B cell (primary cell): ENCODE results near the gene SEC16A. TPM values are rescaled to one million over a fixed set of nuclear protein-coding genes. Genes with fewer than 3 reads are reported as not detected.

Experiments
- ATAC-seq: fragments of 200-7000 bp; cut with Tn5 transposase; one replicate; pipeline ENCODE4 v1.10.0; 2021; ENCODE audit warnings: low read depth, mild to moderate bottlenecking, moderate number of reproducible peaks, moderate library complexity
- CTCF ChIA-PET: fragments of 350-600 bp; sonication (Branson Sonifier 250); formaldehyde crosslinking; loops from one replicate; lab custom pipeline; 2021; ENCODE audit warnings: antibody characterized with exemption, inconsistent platforms; lab: Charles Lee
- POLR2A ChIA-PET: fragments of 350-600 bp; sonication (Branson Sonifier 250); formaldehyde crosslinking; loops from one replicate; lab custom pipeline; 2021; ENCODE audit warnings: antibody characterized with exemption; lab: Charles Lee
- DNase-seq: peaks from one replicate; pipeline ENCODE4 v3.0.0; 2013
- H2AFZ ChIP-seq: 2 replicates; pipeline ENCODE4 v1.6.1; 2012; ENCODE audit warnings: mild to moderate bottlenecking, low read depth, low read length; ENCODE audit not compliant: insufficient read depth, poor library complexity, severe bottlenecking
- H3K27ac ChIP-seq, 2 donors: 1 replicate in 1 of 2; 2 replicates in 1 of 2; pipeline ENCODE4 v1.5.1; 2012 to 2013; ENCODE audit warnings: low read length in 2 of 2, mild to moderate bottlenecking in 2 of 2, moderate library complexity in 1 of 2
- H3K27me3 ChIP-seq, 4 experiments: fragments of 200-600 bp in 1 of 4; sonication (generic) in 1 of 4; replicated peaks in 1 of 4; 1 replicate in 2 of 4; 2 replicates in 2 of 4; pipeline versions ENCODE4 v1.6.1 to v1.7.0; 2013 to 2016; ENCODE audit warnings: low read length in 3 of 4, mild to moderate bottlenecking in 2 of 4, mixed read lengths in 1 of 4, moderate library complexity in 1 of 4; ENCODE audit not compliant: insufficient read depth in 4 of 4, control insufficient read depth in 3 of 4; ENCODE audit errors: control extremely low read depth in 1 of 4
- H3K36me3 ChIP-seq, 2 experiments: replicated peaks in 1 of 2; 1 replicate in 1 of 2; 2 replicates in 1 of 2; pipeline versions ENCODE4 v1.6.1 to v1.7.1; 2013; ENCODE audit warnings: low read length in 1 of 2; ENCODE audit not compliant: insufficient read depth in 2 of 2, control insufficient read depth in 1 of 2; ENCODE audit errors: control extremely low read depth in 1 of 2, extremely low read depth in 1 of 2
- H3K4me1 ChIP-seq, 2 donors: fragments of 200-600 bp in 1 of 2; sonication (generic) in 1 of 2; 1 replicate in 1 of 2; 2 replicates in 1 of 2; pipeline versions ENCODE4 v1.5.1 to v1.6.1; 2013 to 2017; ENCODE audit warnings: low read length in 2 of 2; ENCODE audit not compliant: control insufficient read depth in 2 of 2, insufficient read depth in 2 of 2
- H3K4me2 ChIP-seq: replicated peaks from 2 replicates; pipeline ENCODE3; 2012; ENCODE audit warnings: mild to moderate bottlenecking, low read depth, low read length; ENCODE audit not compliant: poor library complexity, severe bottlenecking
- H3K4me3 ChIP-seq, 5 experiments: fragments of 200-600 bp in 1 of 5; sonication (generic) in 1 of 5; 1 replicate in 3 of 5; 2 replicates in 2 of 5; pipeline versions ENCODE4 v1.5.1 to v1.7.0; 2011 to 2016; ENCODE audit warnings: low read length in 4 of 5, mild to moderate bottlenecking in 4 of 5, low read depth in 2 of 5, control low read depth in 1 of 5, moderate library complexity in 1 of 5; ENCODE audit not compliant: insufficient read depth in 1 of 5; ENCODE audit errors: control extremely low read depth in 1 of 5, extremely low read depth in 1 of 5
- H3K79me2 ChIP-seq: fragments of 200-600 bp; sonication (generic); one replicate; pipeline ENCODE4 v1.6.0; 2016; ENCODE audit warnings: low read length; ENCODE audit not compliant: control insufficient read depth, insufficient read depth
- H3K9ac ChIP-seq: fragments of 200-600 bp; sonication (generic); 2 replicates; pipeline ENCODE4 v1.6.1; 2017; ENCODE audit warnings: mild to moderate bottlenecking, low read length, moderate library complexity
- H3K9me3 ChIP-seq, 3 donors: one replicate each; pipeline versions ENCODE4 v1.6.1 to v1.7.1; 2013; ENCODE audit warnings: low read length in 2 of 3; ENCODE audit not compliant: control insufficient read depth in 2 of 3, insufficient read depth in 1 of 3; ENCODE audit errors: control extremely low read depth in 1 of 3
- H4K20me1 ChIP-seq: 2 replicates; pipeline ENCODE4 v1.6.0; 2012; ENCODE audit warnings: mild to moderate bottlenecking, low read length; ENCODE audit not compliant: insufficient read depth, control insufficient read depth, poor library complexity, severe bottlenecking
- H3K27ac Mint-ChIP-seq: one replicate; pipeline ENCODE4 v1.8.0; 2021; ENCODE audit warnings: mixed read lengths
- H3K27me3 Mint-ChIP-seq: one replicate; pipeline ENCODE4 v1.8.0; 2021; ENCODE audit warnings: mixed read lengths
- H3K4me1 Mint-ChIP-seq: one replicate; pipeline ENCODE4 v1.8.0; 2021; ENCODE audit warnings: mixed read lengths
- H3K4me3 Mint-ChIP-seq: one replicate; pipeline ENCODE4 v1.8.0; 2021; ENCODE audit warnings: mixed read lengths
- H3K9me3 Mint-ChIP-seq: one replicate; pipeline ENCODE4 v1.8.0; 2022; ENCODE audit warnings: mixed read lengths; ENCODE audit not compliant: insufficient read depth
- EZH2 ChIP-seq: IDR thresholded peaks from 2 replicates; pipeline ENCODE4 v1.6.1; 2012; ENCODE audit warnings: borderline replicate concordance, low read depth, mild to moderate bottlenecking, moderate library complexity, low read length; ENCODE audit not compliant: insufficient read depth, poor library complexity, severe bottlenecking
- WGBS: methylation state at CpG from one replicate; pipeline ENCODE4 v1.1.5; 2013; ENCODE audit warnings: missing lambda C conversion rate; ENCODE audit not compliant: insufficient coverage; 5-methylcytosine and 5-hydroxymethylcytosine counted together
- intact Hi-C: fragments of 100-400 bp; cut with micrococcal nuclease; formaldehyde crosslinking; loops from one replicate; pipeline ENCODE4 v1.10.0; 2022
- polyA plus RNA-seq: library from polyadenylated mRNA; depleted of rRNA; stranded (reverse); fragments of >200 nt; gene quantifications from 2 replicates; pipeline ENCODE4 v1.2.3, GENCODE V29; 2012
- total RNA-seq, 2 donors: library from RNA; stranded (reverse); fragments of 120-200 nt in 1 of 2; gene quantifications; 1 replicate in 1 of 2; 2 replicates in 1 of 2; pipeline versions ENCODE4 v1.2.3 to v1.2.4, GENCODE V29; 2013 to 2022
- TF ChIP-seq, protein P1 (sequence below): fragments of 200-600 bp; IDR thresholded peaks from one replicate; pipeline ENCODE4 v1.8.0; 2022; ENCODE audit warnings: antibody characterized with exemption, mild to moderate bottlenecking

The SEC16A gene
- total and polyA plus RNA-seq, 2 donors (not counting 1 experiment from before 2014, with no cell fraction given), result 31.7 to 73.4 TPM

DNA sequence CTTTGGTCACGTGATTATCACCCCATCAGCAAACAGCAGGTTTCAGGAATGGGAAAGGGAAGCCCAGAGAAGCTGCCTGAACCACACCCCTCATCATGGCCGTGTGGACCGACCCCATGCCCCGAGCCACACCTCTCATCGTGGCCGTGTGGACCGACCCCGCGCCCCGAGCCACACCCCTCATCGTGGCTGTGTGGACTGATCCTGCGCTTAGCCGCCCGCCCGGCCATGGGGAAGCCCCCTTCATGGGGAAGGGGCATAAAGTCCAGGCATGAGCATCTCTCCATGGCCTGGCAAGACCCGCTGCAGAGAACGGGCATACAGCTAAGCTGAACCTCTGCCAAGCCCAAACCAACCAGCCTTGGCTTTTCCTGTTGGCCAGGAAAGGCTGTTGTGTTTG lies 89.3 kb downstream of the SEC16A start:
- over 99% methylated on average over 12 of the region's 17 CpGs for WGBS
- H3K27me3 Mint-ChIP-seq, result no peaks in the 10 kb centered on the region
- peaks cover 3 to 77% of the 10 kb centered on the region in 2 experiments for H3K36me3 ChIP-seq
- ATAC-seq (no peak), DNase-seq (no peak)
- no peak overlapping the region for H3K4me2 ChIP-seq
- no peak overlapping the region for H3K9ac ChIP-seq
- POLR2A ChIA-PET, result no interaction called here
- H3K79me2 ChIP-seq, result peaks cover 22% of the 10 kb centered on the region
- peaks cover 15% of the 10 kb centered on the region for H4K20me1 ChIP-seq
- no peaks in the 10 kb centered on the region for H3K9me3 Mint-ChIP-seq
- no peak overlapping the region for H3K27ac ChIP-seq
- no peak overlapping the region for H2AFZ ChIP-seq
- H3K4me1 Mint-ChIP-seq, result peaks cover 2% of the 10 kb centered on the region
- H3K4me3 ChIP-seq, result no peak overlapping the region
- no peak overlapping the region for H3K4me3 Mint-ChIP-seq
- H3K9me3 ChIP-seq, result no peaks in the 10 kb centered on the region
- CTCF ChIA-PET, result no interaction called here
- H3K27ac Mint-ChIP-seq, result no peak overlapping the region
- no peaks in the 10 kb centered on the region for H3K27me3 ChIP-seq
- peaks cover under 1% of the 10 kb centered on the region in 2 donors for H3K4me1 ChIP-seq
- TF ChIP-seq, protein P1, sequence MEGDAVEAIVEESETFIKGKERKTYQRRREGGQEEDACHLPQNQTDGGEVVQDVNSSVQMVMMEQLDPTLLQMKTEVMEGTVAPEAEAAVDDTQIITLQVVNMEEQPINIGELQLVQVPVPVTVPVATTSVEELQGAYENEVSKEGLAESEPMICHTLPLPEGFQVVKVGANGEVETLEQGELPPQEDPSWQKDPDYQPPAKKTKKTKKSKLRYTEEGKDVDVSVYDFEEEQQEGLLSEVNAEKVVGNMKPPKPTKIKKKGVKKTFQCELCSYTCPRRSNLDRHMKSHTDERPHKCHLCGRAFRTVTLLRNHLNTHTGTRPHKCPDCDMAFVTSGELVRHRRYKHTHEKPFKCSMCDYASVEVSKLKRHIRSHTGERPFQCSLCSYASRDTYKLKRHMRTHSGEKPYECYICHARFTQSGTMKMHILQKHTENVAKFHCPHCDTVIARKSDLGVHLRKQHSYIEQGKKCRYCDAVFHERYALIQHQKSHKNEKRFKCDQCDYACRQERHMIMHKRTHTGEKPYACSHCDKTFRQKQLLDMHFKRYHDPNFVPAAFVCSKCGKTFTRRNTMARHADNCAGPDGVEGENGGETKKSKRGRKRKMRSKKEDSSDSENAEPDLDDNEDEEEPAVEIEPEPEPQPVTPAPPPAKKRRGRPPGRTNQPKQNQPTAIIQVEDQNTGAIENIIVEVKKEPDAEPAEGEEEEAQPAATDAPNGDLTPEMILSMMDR, result no peak
- no peak for TF ChIP-seq EZH2
- intact Hi-C loops, result no loop called here

DNA sequence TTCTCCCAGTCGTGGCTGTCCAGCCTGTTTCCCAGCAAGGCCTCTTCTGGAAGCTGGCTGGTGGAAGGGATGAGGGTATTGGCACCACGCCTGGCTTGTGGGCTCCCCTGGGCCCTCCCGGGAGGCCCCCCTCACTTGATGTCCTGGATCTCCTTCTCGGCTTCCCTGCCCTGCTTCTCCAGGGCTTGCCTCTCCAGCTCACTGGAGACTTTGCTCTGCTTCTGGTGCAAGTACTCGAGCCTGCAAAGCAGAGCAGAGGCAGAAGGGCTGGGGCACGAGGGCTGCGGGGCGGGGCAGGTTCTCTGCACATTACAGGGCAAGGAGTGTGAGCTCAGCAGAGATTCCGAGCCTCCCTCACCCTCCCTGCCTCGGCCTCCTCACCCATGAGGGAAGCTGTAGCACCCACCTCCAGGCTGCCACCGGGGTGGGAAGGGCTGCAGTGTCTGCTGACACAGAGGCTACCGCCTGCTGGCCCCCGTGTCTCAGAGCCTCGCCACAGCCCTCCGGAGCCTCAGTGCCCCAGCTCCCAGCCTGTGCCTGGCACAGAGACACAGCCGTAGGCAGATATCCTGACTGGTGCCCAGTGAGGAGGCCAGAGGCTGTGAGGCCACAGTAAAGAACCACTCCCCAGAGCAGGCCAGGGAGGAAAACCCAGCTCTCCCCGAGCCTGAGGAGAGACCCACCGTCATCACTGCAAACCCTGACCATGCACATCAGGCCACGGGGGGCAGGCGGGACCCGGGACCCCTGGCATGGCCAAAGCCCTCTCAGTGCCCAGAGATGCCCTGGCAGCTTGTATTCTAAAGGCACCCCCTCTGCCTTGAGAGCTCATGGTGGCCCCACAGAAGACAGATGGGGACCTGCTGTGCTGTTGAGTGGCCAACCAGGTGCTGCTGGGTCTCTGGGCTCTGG lies 90.0 kb downstream of the SEC16A start:
- Histone ChIP-seq H3K4me2 (no peak overlapping the region), H4K20me1 (peaks cover 8% of the 10 kb centered on the region), H3K36me3 (peaks cover 1 to 81% of the 10 kb centered on the region in 2 experiments), H3K9ac (no peak overlapping the region), H3K79me2 (peaks cover 15% of the 10 kb centered on the region), H3K4me1 (no peaks in the 10 kb centered on the region), H3K27ac (no peak overlapping the region), H3K27me3 (no peaks in the 10 kb centered on the region), H3K9me3 (no peaks in the 10 kb centered on the region), H2AFZ (no peak overlapping the region), H3K4me3 (no peak overlapping the region)
- DNase-seq, result no peak
- no peak overlapping the region for H3K4me3 Mint-ChIP-seq
- ChIA-PET CTCF (no interaction called here), POLR2A (interaction anchor here (1.1 kb wide), 1 partner anchor 11 kb away, joined by 3 read pairs; no protein-coding TSS in a partner anchor)
- 91% methylated on average over 21 of the region's 21 CpGs for WGBS
- H3K9me3 Mint-ChIP-seq, result no peaks in the 10 kb centered on the region
- intact Hi-C loops, result no loop called here
- H3K4me1 Mint-ChIP-seq, result no peaks in the 10 kb centered on the region
- TF ChIP-seq EZH2, result no peak
- TF ChIP-seq, protein P1, result no peak
- ATAC-seq, result no peak
- no peaks in the 10 kb centered on the region for H3K27me3 Mint-ChIP-seq
- H3K27ac Mint-ChIP-seq, result no peak overlapping the region
